HEK293 (cell line): ENCODE measurements around the gene SLC38A6.

Source experiments
- CTCF ChIA-PET: fragments of 350-600 bp; formaldehyde crosslinking; extraction: SDS; loops from one replicate; lab custom pipeline; 2021; ENCODE audit warnings: antibody characterized with exemption; lab: Yijun Ruan, JAX
- POLR2A ChIA-PET: fragments of 300-600 bp; formaldehyde crosslinking; extraction: SDS; loops from one replicate; lab custom pipeline; 2020; ENCODE audit warnings: antibody characterized with exemption, inconsistent platforms; lab: Yijun Ruan, JAX
- H3K27ac ChIP-seq: fragments of 200-500 bp; sonication (Bioruptor generic); 2 replicates; pipeline ENCODE4 v1.5.1; 2014; ENCODE audit warnings: low read depth, low read length, control low read depth, inconsistent platforms; ENCODE audit errors: extremely low read depth
- H3K36me3 ChIP-seq, 2 experiments: fragments of 200-500 bp in 1 of 2; sonication (Bioruptor generic) in 1 of 2; 1 replicate in 1 of 2; 2 replicates in 1 of 2; pipeline ENCODE4 v1.5.1; 2014 to 2017; ENCODE audit warnings: inconsistent platforms in 2 of 2, low read length in 2 of 2; ENCODE audit not compliant: control insufficient read depth in 2 of 2, insufficient read depth in 1 of 2
- H3K4me1 ChIP-seq: fragments of 200-500 bp; sonication (Bioruptor generic); 2 replicates; pipeline ENCODE4 v1.5.1; 2014; ENCODE audit warnings: mild to moderate bottlenecking, low read length, inconsistent platforms; ENCODE audit not compliant: control insufficient read depth, insufficient read depth
- H3K4me3 ChIP-seq: 2 replicates; pipeline ENCODE4 v1.5.1; 2011; ENCODE audit warnings: low read depth, mild to moderate bottlenecking, control low read depth, low read length, moderate library complexity
- H3K9me3 ChIP-seq: fragments of 200-500 bp; sonication (Bioruptor generic); 2 replicates; pipeline ENCODE4 v1.5.1; 2014; ENCODE audit warnings: low read depth, low read length, inconsistent platforms; ENCODE audit not compliant: control insufficient read depth, insufficient read depth
- GLIS2 ChIP-seq: fragments of 450-650 bp; formaldehyde crosslinking; IDR thresholded peaks from 2 replicates; pipeline ENCODE4 v1.5.1; 2016; ENCODE audit warnings: missing biosample characterization, missing genetic modification characterization
- HOXD13 ChIP-seq: sonication (generic); formaldehyde crosslinking; IDR thresholded peaks from 2 replicates; pipeline ENCODE4 v1.8.0; 2022; ENCODE audit warnings: missing genetic modification reagents, borderline replicate concordance
- KLF9 ChIP-seq: fragments of 450-650 bp; formaldehyde crosslinking; IDR thresholded peaks from 2 replicates; pipeline ENCODE4 v1.5.1; 2016; ENCODE audit warnings: missing biosample characterization, missing genetic modification characterization, low read depth
- MEIS1 ChIP-seq: sonication (generic); formaldehyde crosslinking; IDR thresholded peaks from 2 replicates; pipeline ENCODE4 v1.8.1; 2022; ENCODE audit warnings: missing genetic modification reagents, mild to moderate bottlenecking, borderline replicate concordance
- OSR2 ChIP-seq: fragments of 450-650 bp; formaldehyde crosslinking; IDR thresholded peaks from 2 replicates; pipeline ENCODE4 v1.5.1; 2016; ENCODE audit warnings: missing biosample characterization, missing genetic modification characterization
- SCRT2 ChIP-seq: fragments of 450-650 bp; formaldehyde crosslinking; IDR thresholded peaks from 2 replicates; pipeline ENCODE4 v1.5.1; 2016; ENCODE audit warnings: missing biosample characterization, missing genetic modification characterization
- ZBTB17 ChIP-seq: fragments of 450-650 bp; formaldehyde crosslinking; IDR thresholded peaks from 2 replicates; pipeline ENCODE4 v1.5.1; 2016; ENCODE audit warnings: missing biosample characterization, missing genetic modification characterization
- ZNF335 ChIP-seq: fragments of 450-650 bp; formaldehyde crosslinking; conservative IDR thresholded peaks from 2 replicates; pipeline ENCODE4 v1.5.1; 2016; ENCODE audit warnings: missing biosample characterization, missing genetic modification characterization
- ZNF404 ChIP-seq: fragments of 450-650 bp; formaldehyde crosslinking; IDR thresholded peaks from 2 replicates; pipeline ENCODE4 v1.5.1; 2017; ENCODE audit warnings: missing biosample characterization, missing genetic modification characterization
- ZNF558 ChIP-seq: fragments of 450-650 bp; formaldehyde crosslinking; IDR thresholded peaks from 2 replicates; pipeline ENCODE4 v1.5.1; 2016; ENCODE audit warnings: missing biosample characterization, missing genetic modification characterization
- ZNF585B ChIP-seq: fragments of 450-650 bp; formaldehyde crosslinking; IDR thresholded peaks from 2 replicates; pipeline ENCODE4 v1.5.1; 2016; ENCODE audit warnings: missing biosample characterization, missing genetic modification characterization
- ZNF785 ChIP-seq: fragments of 450-650 bp; formaldehyde crosslinking; IDR thresholded peaks from 2 replicates; pipeline ENCODE4 v1.5.1; 2016; ENCODE audit warnings: missing biosample characterization, missing genetic modification characterization
- ZNF791 ChIP-seq: fragments of 450-650 bp; formaldehyde crosslinking; IDR thresholded peaks from 2 replicates; pipeline ENCODE4 v1.5.1; 2016; ENCODE audit warnings: missing biosample characterization, missing genetic modification characterization
- TF ChIP-seq, protein P1 (sequence below): fragments of 450-650 bp; formaldehyde crosslinking; IDR thresholded peaks from 2 replicates; pipeline ENCODE4 v1.5.1; 2016; ENCODE audit warnings: missing biosample characterization, missing genetic modification characterization
- TF ChIP-seq, protein P2 (sequence below): fragments of 450-650 bp; formaldehyde crosslinking; IDR thresholded peaks from 2 replicates; pipeline ENCODE4 v1.5.1; 2016; ENCODE audit warnings: missing biosample characterization, missing genetic modification characterization
- TF ChIP-seq, protein P3 (sequence below): fragments of 450-650 bp; formaldehyde crosslinking; IDR thresholded peaks from 2 replicates; pipeline ENCODE4 v1.5.1; 2016; ENCODE audit warnings: missing biosample characterization, missing genetic modification characterization

SLC38A6 gene

DNA sequence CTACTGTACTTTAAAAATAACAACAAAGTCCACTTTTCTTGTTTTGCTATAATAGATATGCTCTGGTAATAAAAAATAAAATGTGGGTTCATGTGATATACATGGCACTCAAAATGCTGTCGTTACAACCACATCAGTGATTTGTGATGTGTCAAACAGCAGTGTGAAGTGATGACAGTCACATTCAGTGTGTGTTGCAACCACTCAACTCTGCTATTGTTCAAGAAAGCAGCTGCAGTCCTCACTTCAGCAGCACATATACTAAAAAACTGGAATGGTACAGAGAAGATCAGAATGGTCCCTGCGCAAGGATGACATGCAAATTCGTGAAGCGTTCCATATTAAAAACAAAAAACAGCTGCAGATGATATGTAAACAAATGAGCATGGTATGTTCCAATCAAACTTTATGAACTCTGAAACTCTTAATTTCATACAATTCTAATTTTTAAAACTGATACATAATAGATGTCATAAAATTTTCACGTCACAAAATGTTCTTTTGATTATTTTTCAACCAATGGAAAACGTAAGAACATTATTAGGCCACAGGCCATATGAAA lies 6.9 kb upstream of the SLC38A6 start:
- H3K4me3 ChIP-seq, result no peak overlapping the region
- peaks cover 16 to 55% of the 10 kb centered on the region in 2 experiments; a peak in 2 of 3 replicates for H3K36me3 ChIP-seq
- no peak overlapping the region for H3K27ac ChIP-seq
- H3K4me1 ChIP-seq, result no peaks in the 10 kb centered on the region
- TF ChIP-seq KLF9 (tag by site-specific recombination) (no peak), ZNF404 (tag by site-specific recombination) (no peak), ZNF335 (tag by site-specific recombination) (no peak), MEIS1 (CRISPR knock-in tag) (no peak), ZNF585B (tag by site-specific recombination) (no peak), GLIS2 (no peak)
- TF ChIP-seq, protein P1, sequence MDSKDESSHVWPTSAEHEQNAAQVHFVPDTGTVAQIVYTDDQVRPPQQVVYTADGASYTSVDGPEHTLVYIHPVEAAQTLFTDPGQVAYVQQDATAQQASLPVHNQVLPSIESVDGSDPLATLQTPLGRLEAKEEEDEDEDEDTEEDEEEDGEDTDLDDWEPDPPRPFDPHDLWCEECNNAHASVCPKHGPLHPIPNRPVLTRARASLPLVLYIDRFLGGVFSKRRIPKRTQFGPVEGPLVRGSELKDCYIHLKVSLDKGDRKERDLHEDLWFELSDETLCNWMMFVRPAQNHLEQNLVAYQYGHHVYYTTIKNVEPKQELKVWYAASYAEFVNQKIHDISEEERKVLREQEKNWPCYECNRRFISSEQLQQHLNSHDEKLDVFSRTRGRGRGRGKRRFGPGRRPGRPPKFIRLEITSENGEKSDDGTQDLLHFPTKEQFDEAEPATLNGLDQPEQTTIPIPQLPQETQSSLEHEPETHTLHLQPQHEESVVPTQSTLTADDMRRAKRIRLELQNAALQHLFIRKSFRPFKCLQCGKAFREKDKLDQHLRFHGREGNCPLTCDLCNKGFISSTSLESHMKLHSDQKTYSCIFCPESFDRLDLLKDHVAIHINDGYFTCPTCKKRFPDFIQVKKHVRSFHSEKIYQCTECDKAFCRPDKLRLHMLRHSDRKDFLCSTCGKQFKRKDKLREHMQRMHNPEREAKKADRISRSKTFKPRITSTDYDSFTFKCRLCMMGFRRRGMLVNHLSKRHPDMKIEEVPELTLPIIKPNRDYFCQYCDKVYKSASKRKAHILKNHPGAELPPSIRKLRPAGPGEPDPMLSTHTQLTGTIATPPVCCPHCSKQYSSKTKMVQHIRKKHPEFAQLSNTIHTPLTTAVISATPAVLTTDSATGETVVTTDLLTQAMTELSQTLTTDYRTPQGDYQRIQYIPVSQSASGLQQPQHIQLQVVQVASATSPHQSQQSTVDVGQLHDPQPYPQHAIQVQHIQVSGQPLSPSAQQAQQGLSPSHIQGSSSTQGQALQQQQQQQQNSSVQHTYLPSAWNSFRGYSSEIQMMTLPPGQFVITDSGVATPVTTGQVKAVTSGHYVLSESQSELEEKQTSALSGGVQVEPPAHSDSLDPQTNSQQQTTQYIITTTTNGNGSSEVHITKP (tag by site-specific recombination), result no peak
- TF ChIP-seq, protein P2, sequence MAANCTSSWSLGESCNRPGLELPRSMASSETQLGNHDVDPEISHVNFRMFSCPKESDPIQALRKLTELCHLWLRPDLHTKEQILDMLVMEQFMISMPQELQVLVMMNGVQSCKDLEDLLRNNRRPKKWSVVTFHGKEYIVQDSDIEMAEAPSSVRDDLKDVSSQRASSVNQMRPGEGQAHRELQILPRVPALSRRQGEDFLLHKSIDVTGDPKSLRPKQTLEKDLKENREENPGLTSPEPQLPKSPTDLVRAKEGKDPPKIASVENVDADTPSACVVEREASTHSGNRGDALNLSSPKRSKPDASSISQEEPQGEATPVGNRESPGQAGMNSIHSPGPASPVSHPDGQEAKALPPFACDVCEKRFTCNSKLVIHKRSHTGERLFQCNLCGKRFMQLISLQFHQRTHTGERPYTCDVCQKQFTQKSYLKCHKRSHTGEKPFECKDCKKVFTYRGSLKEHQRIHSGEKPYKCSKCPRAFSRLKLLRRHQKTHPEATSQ (tag by site-specific recombination), result no peak
- TF ChIP-seq, all 188 proteins: peak for 0
- POLR2A ChIA-PET, result no interaction called here
- CTCF ChIA-PET, result no interaction called here
- H3K9me3 ChIP-seq, result no peaks in the 10 kb centered on the region

DNA sequence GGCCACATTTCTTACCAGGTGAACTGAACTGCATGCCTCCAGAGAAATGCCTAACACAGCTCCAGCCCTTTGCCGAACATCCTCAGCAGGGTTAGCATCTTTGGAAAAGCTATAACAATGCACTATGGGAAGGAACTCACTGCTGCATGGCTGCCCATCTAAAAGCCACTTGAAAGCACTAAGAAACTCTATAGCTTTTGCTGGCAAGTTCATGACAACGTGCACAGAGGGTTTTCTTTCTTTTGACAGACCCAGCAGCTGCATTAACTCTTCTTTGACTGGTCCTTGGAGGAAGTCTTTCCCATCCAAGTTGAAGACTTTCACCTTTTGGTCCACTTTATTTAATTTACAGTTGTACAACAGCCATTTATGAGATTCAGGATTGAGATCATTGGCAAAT lies 5.5 kb upstream of the SLC38A6 start:
- Histone ChIP-seq H3K27ac (no peak overlapping the region), H3K36me3 (peaks cover 16 to 59% of the 10 kb centered on the region in 2 experiments; a peak in 2 of 3 replicates), H3K4me3 (no peak overlapping the region), H3K4me1 (no peaks in the 10 kb centered on the region), H3K9me3 (no peaks in the 10 kb centered on the region)
- CTCF ChIA-PET, result no interaction called here
- POLR2A ChIA-PET, result no interaction called here
- TF ChIP-seq ZNF791 (tag by site-specific recombination), result no peak
- no peak for TF ChIP-seq OSR2
- TF ChIP-seq, protein P3, sequence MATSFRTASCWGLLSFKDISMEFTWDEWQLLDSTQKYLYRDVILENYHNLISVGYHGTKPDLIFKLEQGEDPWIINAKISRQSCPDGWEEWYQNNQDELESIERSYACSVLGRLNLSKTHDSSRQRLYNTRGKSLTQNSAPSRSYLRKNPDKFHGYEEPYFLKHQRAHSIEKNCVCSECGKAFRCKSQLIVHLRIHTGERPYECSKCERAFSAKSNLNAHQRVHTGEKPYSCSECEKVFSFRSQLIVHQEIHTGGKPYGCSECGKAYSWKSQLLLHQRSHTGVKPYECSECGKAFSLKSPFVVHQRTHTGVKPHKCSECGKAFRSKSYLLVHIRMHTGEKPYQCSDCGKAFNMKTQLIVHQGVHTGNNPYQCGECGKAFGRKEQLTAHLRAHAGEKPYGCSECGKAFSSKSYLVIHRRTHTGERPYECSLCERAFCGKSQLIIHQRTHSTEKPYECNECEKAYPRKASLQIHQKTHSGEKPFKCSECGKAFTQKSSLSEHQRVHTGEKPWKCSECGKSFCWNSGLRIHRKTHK (tag by site-specific recombination), result no peak
- no peak for TF ChIP-seq ZNF785 (tag by site-specific recombination)
- no peak for TF ChIP-seq HOXD13 (CRISPR knock-in tag)
- no peak for TF ChIP-seq SCRT2 (tag by site-specific recombination)
- TF ChIP-seq ZBTB17 (tag by site-specific recombination), result no peak

DNA sequence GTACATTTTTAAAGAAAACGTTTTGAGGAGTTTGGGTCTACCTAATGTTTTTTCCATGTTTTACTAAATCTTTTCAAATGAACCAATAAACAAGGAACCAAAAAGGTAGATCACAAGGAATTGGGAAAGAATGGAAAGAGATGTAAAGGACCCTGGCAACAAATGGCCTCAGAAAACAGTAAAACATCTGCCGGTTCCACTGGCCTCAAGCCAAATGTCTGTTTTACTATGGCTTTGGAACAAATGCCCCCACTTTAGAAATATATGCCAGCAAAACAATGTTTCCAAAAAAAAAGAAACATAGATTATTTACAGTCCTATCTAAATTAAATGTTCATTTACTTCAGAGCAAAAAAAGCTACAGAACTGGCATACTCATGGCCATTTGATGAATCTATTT lies 3.2 kb upstream of the SLC38A6 start:
- H3K36me3 ChIP-seq, result peaks cover 13 to 59% of the 10 kb centered on the region in 2 experiments; a peak in 2 of 3 replicates
- ChIA-PET CTCF (no interaction called here), POLR2A (no interaction called here)
- TF ChIP-seq ZNF558 (tag by site-specific recombination), result no peak
- H3K9me3 ChIP-seq, result no peaks in the 10 kb centered on the region
- peaks cover 4% of the 10 kb centered on the region; the same call in 1 of the 2 replicates for H3K4me1 ChIP-seq
- no peak overlapping the region for H3K27ac ChIP-seq
- H3K4me3 ChIP-seq, result no peak overlapping the region
